Endothelial cell of umbilical vein (primary cell): Measurements from ENCODE around the gene NIPBL.

Experiments
- EZH2 ChIP-seq: IDR thresholded peaks from 2 replicates; pipeline ENCODE4 v1.6.1; 2012; ENCODE audit warnings: borderline replicate concordance, low read depth, mild to moderate bottlenecking, moderate library complexity, low read length, inconsistent platforms; ENCODE audit not compliant: severe bottlenecking
- GATA2 ChIP-seq: IDR thresholded peaks from 2 replicates; pipeline ENCODE4 v1.7.0; 2011; ENCODE audit warnings: low read depth, mild to moderate bottlenecking, moderate library complexity, mixed read lengths, low read length; ENCODE audit not compliant: insufficient read length, insufficient read depth
- MAX ChIP-seq: IDR thresholded peaks from 2 replicates; pipeline ENCODE4 v1.6.1; 2011; ENCODE audit not compliant: insufficient read depth, insufficient read length
- POLR2A ChIP-seq: IDR thresholded peaks from 2 replicates; pipeline ENCODE4 v1.6.1; 2012; ENCODE audit warnings: low read depth, mild to moderate bottlenecking, control low read depth, low read length
- POLR2AphosphoS5 ChIP-seq: IDR thresholded peaks from 2 replicates; pipeline ENCODE4 v1.6.1; 2012; ENCODE audit warnings: low read depth, mild to moderate bottlenecking, control low read depth, low read length, moderate library complexity; ENCODE audit not compliant: insufficient read depth
- TF ChIP-seq, protein P1 (sequence below), 2 donors: IDR thresholded peaks; 1 replicate in 1 of 2; 2 replicates in 1 of 2; pipeline ENCODE4 v1.5.1; 2011; ENCODE audit warnings: low read length in 2 of 2, mild to moderate bottlenecking in 2 of 2, moderate library complexity in 2 of 2, control low read depth in 1 of 2, inconsistent platforms in 1 of 2, low read depth in 1 of 2; ENCODE audit not compliant: insufficient read depth in 1 of 2; ENCODE audit errors: extremely low read depth in 1 of 2

DNA sequence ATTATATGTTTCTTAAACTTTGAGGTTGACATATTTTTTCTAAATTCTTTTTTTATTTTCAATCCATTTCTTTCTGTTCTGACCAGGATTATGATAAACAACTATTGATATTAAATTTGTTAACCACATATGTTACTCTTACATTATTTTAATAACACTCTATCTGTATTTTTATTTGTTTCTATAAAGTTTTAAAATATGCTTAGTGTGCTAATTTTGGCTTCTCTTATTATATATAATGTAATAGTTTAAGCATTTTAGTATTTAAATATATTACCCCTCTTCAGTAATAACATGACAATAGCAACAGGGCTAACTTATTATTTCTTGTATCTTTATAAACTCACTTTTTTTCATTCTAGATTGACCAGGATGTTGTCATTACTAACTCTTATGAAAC lies 137.8 kb downstream of the NIPBL start:
- TF ChIP-seq POLR2A (no peak), POLR2AphosphoS5 (no peak), GATA2 (no peak), EZH2 (no peak), MAX (no peak)
- TF ChIP-seq, protein P1, sequence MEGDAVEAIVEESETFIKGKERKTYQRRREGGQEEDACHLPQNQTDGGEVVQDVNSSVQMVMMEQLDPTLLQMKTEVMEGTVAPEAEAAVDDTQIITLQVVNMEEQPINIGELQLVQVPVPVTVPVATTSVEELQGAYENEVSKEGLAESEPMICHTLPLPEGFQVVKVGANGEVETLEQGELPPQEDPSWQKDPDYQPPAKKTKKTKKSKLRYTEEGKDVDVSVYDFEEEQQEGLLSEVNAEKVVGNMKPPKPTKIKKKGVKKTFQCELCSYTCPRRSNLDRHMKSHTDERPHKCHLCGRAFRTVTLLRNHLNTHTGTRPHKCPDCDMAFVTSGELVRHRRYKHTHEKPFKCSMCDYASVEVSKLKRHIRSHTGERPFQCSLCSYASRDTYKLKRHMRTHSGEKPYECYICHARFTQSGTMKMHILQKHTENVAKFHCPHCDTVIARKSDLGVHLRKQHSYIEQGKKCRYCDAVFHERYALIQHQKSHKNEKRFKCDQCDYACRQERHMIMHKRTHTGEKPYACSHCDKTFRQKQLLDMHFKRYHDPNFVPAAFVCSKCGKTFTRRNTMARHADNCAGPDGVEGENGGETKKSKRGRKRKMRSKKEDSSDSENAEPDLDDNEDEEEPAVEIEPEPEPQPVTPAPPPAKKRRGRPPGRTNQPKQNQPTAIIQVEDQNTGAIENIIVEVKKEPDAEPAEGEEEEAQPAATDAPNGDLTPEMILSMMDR (IDR thresholded peaks at IDR 0.05; ENCODE audit: extremely low read depth in 1 of 2, insufficient read depth in 1 of 2, low read depth in 1 of 2, low read length in 2 of 2) = no peak
